RPMI7951 (cell line): ENCODE data around the gene RPL41. TPM values are rescaled to one million over a fixed set of nuclear protein-coding genes. Genes with fewer than 3 reads are reported as not detected.

Experiments
- total RNA-seq: library from RNA; depleted of rRNA; stranded (reverse); fragments of >200 nt; shearing (Covaris generic); gene quantifications from 2 replicates; pipeline ENCODE4 v1.2.3, GENCODE V29; 2014; rRNA removed

Gene RPL41
- total RNA-seq, 1 experiment from 2014 or later: 3,380 TPM

Other genes starting within 250 kb of the RPL41 start
- 21.7 and 22.0 TPM in 2 replicates for gene PYM1, start 188.7 kb upstream of the RPL41 start, total RNA-seq
- gene DGKA, start 185.5 kb upstream of the RPL41 start, total RNA-seq: 16.9 and 23.6 TPM in 2 replicates
- 0.84 and 1.1 TPM in 2 replicates for gene PMEL, start 150.6 kb upstream of the RPL41 start, total RNA-seq
- gene CDK2, start 149.8 kb upstream of the RPL41 start, total RNA-seq: 54.7 and 85.4 TPM in 2 replicates
- 39.2 and 45.1 TPM in 2 replicates for gene RAB5B, start 142.6 kb upstream of the RPL41 start, total RNA-seq
- 10.7 and 13.6 TPM in 2 replicates for gene SUOX, start 119.4 kb upstream of the RPL41 start, total RNA-seq
- 0.78 and 1.8 TPM in 2 replicates for gene IKZF4, start 95.6 kb upstream of the RPL41 start, total RNA-seq
- gene RPS26, start 74.7 kb upstream of the RPL41 start, total RNA-seq: 1,489 and 2,299 TPM in 2 replicates
- 3.0 and 5.4 TPM in 2 replicates for gene ERBB3, start 36.5 kb upstream of the RPL41 start, total RNA-seq
- 184 and 190 TPM in 2 replicates for gene PA2G4, start 12.1 kb upstream of the RPL41 start, total RNA-seq
- gene ZC3H10, start 1.6 kb downstream of the RPL41 start, total RNA-seq: 3.1 and 3.3 TPM in 2 replicates
- gene ESYT1, start 11.6 kb downstream of the RPL41 start, total RNA-seq: 179 and 193 TPM in 2 replicates
- 62.7 and 64.5 TPM in 2 replicates for gene MYL6B, start 36.0 kb downstream of the RPL41 start, total RNA-seq
- 3,182 and 3,310 TPM in 2 replicates for gene MYL6, start 41.7 kb downstream of the RPL41 start, total RNA-seq
- 29.8 and 35.7 TPM in 2 replicates for gene SMARCC2, start 72.8 kb downstream of the RPL41 start, total RNA-seq
- 31.4 and 37.7 TPM in 2 replicates for gene RNF41, start 105.3 kb downstream of the RPL41 start, total RNA-seq
- 68.1 and 72.1 TPM in 2 replicates for gene NABP2, start 107.7 kb downstream of the RPL41 start, total RNA-seq
- gene SLC39A5, start 113.4 kb downstream of the RPL41 start, total RNA-seq: 0.36 TPM in 1 of 2 replicates, not detected in the other
- 8.7 and 10.6 TPM in 2 replicates for gene ANKRD52, start 141.8 kb downstream of the RPL41 start, total RNA-seq
- 7.6 and 10.1 TPM in 2 replicates for gene COQ10A, start 150.3 kb downstream of the RPL41 start, total RNA-seq
- 89.0 and 110 TPM in 2 replicates for gene CS, start 183.7 kb downstream of the RPL41 start, total RNA-seq
- gene CNPY2, start 199.4 kb downstream of the RPL41 start, total RNA-seq: 102 and 114 TPM in 2 replicates
- 23.7 and 24.0 TPM in 2 replicates for gene PAN2, start 217.4 kb downstream of the RPL41 start, total RNA-seq
- gene IL23A, start 222.3 kb downstream of the RPL41 start, total RNA-seq: 0.36 and 1.3 TPM in 2 replicates
- 56.0 and 65.0 TPM in 2 replicates for gene STAT2, start 243.5 kb downstream of the RPL41 start, total RNA-seq
- not detected in 2 replicates for gene APOF, start 246.2 kb downstream of the RPL41 start, total RNA-seq